Cardiac fibroblast (primary cell): Measurements from ENCODE around the gene DENND2A.

Source experiments
- DNase-seq, 2 donors: peaks; one replicate each; pipeline versions ENCODE4 v3.0.0 to v3.0.0-alpha.2; 2010; ENCODE audit warnings: low read depth in 2 of 2
- H3K4me3 ChIP-seq, 2 donors: replicated peaks in 1 of 2; 1 replicate in 1 of 2; 2 replicates in 1 of 2; pipeline ENCODE4 v1.5.1; 2011; ENCODE audit warnings: low read depth in 2 of 2, low read length in 2 of 2, mild to moderate bottlenecking in 2 of 2, moderate library complexity in 1 of 2
- CTCF ChIP-seq: IDR thresholded peaks from one replicate; pipeline ENCODE4 v1.5.1; 2011; ENCODE audit warnings: low read depth, mild to moderate bottlenecking, low read length, inconsistent platforms

Gene DENND2A

DNA sequence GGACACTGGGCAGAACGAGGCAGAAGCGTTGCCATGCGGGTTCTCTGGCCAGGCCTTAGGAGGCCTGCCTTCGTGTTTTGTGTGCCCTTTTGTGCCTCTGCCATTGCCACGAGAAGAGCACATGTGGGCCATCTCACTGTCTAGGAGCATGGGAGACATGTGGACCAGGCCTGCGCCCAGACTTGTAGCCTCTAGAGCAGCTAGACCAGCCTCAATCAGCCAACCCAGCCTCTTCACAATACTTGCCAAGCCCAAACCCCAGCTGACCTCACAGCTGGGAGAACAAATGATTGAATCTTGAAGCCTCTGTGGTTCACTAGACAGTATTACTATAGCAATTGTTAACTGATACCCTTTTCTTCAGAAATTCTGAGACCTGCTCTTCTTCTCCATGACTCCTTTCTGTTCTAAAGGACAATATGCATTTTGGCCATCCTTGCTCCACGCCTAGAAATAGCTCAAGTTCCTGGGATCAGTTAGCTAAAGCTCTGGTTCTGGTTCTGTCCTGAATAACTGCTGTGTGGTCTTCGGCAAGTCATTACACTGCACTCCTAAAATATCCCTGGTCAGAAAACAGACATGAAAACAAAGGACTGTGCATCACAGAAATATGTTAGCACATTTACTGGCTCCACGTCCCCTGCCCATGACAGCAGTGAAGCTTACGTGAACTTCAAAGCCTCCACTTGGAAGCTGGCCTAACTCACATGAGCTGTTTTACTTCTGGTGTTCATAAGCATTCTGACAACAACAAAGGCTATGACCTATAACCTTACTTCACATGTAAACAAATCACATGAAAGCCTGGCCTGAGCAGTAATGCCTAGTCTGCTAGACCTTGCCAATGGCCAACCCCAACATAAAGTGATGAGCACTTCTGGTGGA lies 89.0 kb downstream of the DENND2A start:
- no peak for TF ChIP-seq CTCF
- H3K4me3 ChIP-seq = no peak overlapping the region
- no peak for DNase-seq

- no peak for DNase-seq
- no peak for TF ChIP-seq CTCF
- H3K4me3 ChIP-seq = no peak overlapping the region
These were observed 93.7 kb downstream of the DENND2A start for GRCh38 chr7:140546947-140547346.

- no peak overlapping the region for H3K4me3 ChIP-seq
- TF ChIP-seq CTCF = no peak
- no peak for DNase-seq
These were observed 96.2 kb downstream of the DENND2A start for GRCh38 chr7:140544388-140544826.

- H3K4me3 ChIP-seq = peak overlapping the region in 1 of 2 donors; percentile 32
- no peak for TF ChIP-seq CTCF
- DNase-seq = peak; percentile 77 to 84
These were observed 98.4 kb downstream of the DENND2A start for GRCh38 chr7:140542228-140542603.

GRCh38 chr7:140541513-140542227 lies 98.9 kb downstream of the DENND2A start:
- peak overlapping the region in 1 of 2 donors; percentile 32 for H3K4me3 ChIP-seq
- peak; percentile 92 to 95 for DNase-seq
- TF ChIP-seq CTCF = no peak

DNA sequence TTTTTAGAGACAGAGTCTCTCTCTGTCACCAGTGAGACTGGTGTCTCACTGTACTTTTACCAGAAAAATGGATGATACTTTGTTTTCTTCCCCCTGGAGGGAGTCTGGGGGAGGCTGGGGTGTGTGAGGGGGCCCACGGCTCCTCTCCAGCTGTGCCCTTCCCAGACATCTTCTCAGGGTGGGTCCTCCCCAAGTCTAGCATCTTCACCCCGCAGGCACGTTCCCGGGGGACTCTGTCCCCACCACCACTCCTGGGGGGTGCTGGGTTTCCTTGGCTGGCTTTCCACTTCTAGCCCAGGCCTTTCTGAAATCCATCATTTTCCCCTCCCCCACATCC lies 99.5 kb downstream of the DENND2A start:
- no peak for TF ChIP-seq CTCF
- no peak overlapping the region for H3K4me3 ChIP-seq
- DNase-seq = no peak
